Coronary artery (tissue), 2 donors: ENCODE measurements around the gene SLC29A3.

ENCODE experiments used
- DNase-seq: peaks from one replicate; pipeline ENCODE4 v3.0.0-alpha.2; 2017; ENCODE audit warnings: low spot score
- H3K27ac ChIP-seq, 2 donors: fragments of 200-600 bp; sonication (generic); one replicate each; pipeline ENCODE4 v1.5.1; 2016 to 2019
- H3K4me3 ChIP-seq: fragments of 200-600 bp; sonication (generic); 2 replicates; pipeline ENCODE4 v1.5.1; 2016; ENCODE audit warnings: mild to moderate bottlenecking, moderate library complexity
- CTCF ChIP-seq: fragments of 200-600 bp; sonication (generic); IDR thresholded peaks from one replicate; pipeline ENCODE4 v1.5.1; 2019; ENCODE audit warnings: antibody characterized with exemption

The SLC29A3 gene

GRCh38 chr10:71302451-71302850 is 16.6 kb upstream of the SLC29A3 start:
- Histone ChIP-seq H3K4me3 (no peak overlapping the region), H3K27ac (no peak overlapping the region)
- no peak for TF ChIP-seq CTCF
- DNase-seq = no peak

DNA sequence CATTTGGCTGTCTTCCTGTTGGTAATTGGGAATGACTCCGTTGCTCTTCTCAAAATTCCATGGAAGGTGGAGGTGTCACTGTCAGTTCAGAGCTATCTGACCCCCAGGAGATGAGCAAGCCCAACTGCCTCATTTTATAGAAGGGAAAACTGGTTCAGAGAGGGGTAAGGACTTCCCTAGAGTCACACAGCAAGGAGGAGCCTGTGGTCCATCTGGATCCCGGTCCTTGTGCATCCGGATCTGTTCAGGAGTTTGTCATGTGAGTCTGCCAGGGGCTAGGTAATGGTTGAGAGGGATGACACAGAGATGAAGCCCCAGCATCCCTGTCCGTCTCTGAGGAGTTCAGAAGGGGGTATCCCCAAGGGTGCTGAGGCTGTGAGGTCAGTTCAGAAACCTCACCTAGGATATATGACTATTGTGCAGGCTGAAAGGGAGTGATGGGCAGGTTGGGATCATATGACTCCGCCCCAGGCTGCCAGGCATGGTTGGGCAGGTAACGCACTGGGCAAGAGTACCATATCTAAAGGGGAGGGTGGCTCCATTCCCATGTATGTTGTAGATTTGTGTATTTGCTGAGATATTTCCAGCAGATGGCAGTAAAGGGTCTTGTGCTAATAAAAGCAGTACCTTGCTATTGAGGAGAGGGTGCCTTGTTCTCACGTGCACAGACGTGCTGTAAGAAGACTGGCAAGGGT is 16.0 kb upstream of the SLC29A3 start:
- peak; percentile 40 for TF ChIP-seq CTCF
- no peak overlapping the region for H3K4me3 ChIP-seq
- no peak for DNase-seq
- H3K27ac ChIP-seq = no peak overlapping the region

DNA sequence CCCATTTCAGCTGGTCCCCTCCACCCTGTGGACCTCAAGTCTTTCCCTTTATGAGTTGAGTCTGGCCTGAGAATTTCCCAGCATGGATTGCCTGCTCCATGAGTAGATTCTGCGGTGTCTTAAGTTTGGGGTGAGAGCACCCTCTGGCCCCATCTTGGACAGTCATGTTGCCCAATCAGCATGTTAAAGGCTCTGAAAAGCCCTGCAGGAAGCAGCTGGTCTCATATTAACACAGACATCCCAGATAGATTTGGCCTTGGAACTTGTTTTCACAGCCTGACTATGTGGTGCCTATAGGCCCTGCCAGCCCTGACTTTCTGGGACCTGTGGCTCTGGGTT is 15.5 kb upstream of the SLC29A3 start:
- Histone ChIP-seq H3K27ac (no peak overlapping the region), H3K4me3 (no peak overlapping the region)
- no peak for TF ChIP-seq CTCF
- DNase-seq = no peak

DNA sequence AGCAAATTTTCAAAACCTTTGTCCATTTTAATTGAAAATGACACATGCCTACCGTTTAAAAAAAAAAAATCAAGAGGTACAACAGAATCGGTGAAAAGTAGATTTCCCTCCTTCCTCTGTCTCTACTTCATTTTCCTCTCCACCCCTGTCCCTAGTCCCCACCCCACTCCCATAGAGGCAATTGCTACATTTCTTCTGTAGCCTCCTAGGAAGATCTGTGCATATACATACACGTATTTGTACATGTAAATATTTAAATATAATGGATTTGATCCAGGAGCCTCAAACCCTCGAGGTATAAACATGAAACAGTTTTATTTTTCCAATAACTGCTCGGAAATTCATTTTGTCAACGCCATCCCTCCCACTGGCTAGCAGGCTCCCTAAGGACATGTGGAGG is 14.1 kb upstream of the SLC29A3 start:
- no peak for TF ChIP-seq CTCF
- no peak overlapping the region for H3K27ac ChIP-seq
- H3K4me3 ChIP-seq = no peak overlapping the region
- DNase-seq = no peak

GRCh38 chr10:71306979-71307378 is 12.1 kb upstream of the SLC29A3 start:
- no peak for TF ChIP-seq CTCF
- no peak for DNase-seq
- H3K27ac ChIP-seq = no peak overlapping the region

DNA sequence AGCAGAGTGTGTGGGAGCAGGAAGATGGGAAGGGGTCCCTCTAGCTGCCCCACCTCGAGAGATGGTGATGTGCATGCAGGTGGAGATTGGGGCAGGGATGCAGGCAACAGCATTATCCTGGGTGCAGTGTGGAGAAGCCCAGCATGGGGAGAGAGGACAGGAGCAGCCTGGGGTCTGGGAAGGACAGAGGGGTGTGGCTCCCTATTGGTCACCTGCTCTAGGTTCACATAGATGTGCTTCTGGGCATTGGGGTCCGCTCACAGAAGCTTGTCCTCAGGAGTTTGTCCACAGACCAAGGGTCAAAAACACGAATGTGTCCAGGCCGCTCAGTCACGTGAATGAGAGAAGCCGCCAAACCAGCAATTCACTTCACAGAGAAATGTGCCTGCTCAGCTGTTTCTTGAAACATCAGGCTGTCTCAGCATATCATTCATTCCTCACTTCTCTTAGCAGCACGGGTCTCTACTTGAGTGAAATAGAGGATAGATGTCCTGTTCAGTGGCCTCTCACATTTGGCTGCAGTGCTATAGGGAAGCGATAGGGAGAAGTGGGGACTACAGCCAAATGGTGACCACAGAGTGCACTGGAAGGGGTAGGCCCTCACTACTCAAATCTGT is 11.5 kb upstream of the SLC29A3 start:
- no peak for TF ChIP-seq CTCF
- Histone ChIP-seq H3K4me3 (no peak overlapping the region), H3K27ac (peak overlapping the region in 1 of 2 donors; percentile 16)
- no peak for DNase-seq

More at GRCh38 chr10:71306979-71307378, 12.1 kb upstream of the SLC29A3 start:
- no peak overlapping the region for H3K4me3 ChIP-seq

DNA sequence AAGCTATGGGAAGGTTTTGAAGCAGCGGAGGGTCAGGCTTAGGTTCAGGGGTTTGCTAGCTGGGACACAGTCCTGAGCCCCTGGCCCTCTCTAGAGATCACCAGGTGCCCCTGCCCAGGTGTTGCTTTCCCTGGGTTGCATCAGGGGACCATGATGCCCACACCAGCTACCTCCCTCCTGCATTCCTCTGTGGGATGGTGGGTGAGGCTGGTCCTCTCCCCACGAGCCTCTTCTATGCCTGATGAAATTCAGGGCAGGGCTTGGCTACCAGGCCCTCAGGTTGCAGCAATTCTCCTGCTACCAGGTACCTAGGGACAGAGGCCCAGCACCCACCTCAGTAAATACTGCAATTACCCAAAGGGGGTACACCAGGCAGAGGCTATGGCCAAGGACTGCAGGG is 10.8 kb upstream of the SLC29A3 start:
- Histone ChIP-seq H3K27ac (peak overlapping the region in 1 of 2 donors; percentile 5), H3K4me3 (no peak overlapping the region)
- no peak for TF ChIP-seq CTCF
- DNase-seq = no peak
